Endothelial cell of umbilical vein (primary cell): ENCODE data around the gene MAP3K1. TPM values are rescaled to one million over a fixed set of nuclear protein-coding genes. Genes with fewer than 3 reads are reported as not detected.
"Not testable (repeated sequence)": the region's sequence is repeated elsewhere in the genome, so short reads cannot be mapped to it uniquely, and the experiment has no call there.

Experiments
- BruUV-seq: library from RNA; stranded (reverse); fragments of 400-500 nt; replicated peaks from 2 replicates; lab custom pipeline; 2021; lab: Mats Ljungman, UMichigan
- CTCF ChIA-PET: fragments of 300-600, 350-600 bp; sonication (Branson Sonifier 250); formaldehyde crosslinking; loops from one replicate; lab custom pipeline; 2021; ENCODE audit warnings: antibody characterized with exemption, inconsistent platforms; lab: Charles Lee
- POLR2A ChIA-PET: fragments of 300-600, 350-600 bp; sonication (Branson Sonifier 250); formaldehyde crosslinking; loops from one replicate; lab custom pipeline; 2021; ENCODE audit warnings: antibody characterized with exemption, inconsistent platforms; lab: Charles Lee
- DNase-seq: peaks from one replicate; pipeline ENCODE4 v3.0.0-alpha.2; 2011; ENCODE audit warnings: low read depth, low spot score
- FAIRE-seq: peaks from 2 replicates; lab custom pipeline; 2011; peaks lifted over from hg19 to GRCh38; lab: Jason Lieb, UNC
- H2AFZ ChIP-seq: 2 replicates; pipeline ENCODE4 v1.6.0; 2012; ENCODE audit warnings: low read depth, low read length, control low read depth, inconsistent platforms
- H3K27ac ChIP-seq: 2 replicates; pipeline ENCODE4 v1.5.1; 2011; ENCODE audit warnings: low read depth, mild to moderate bottlenecking, control low read depth, low read length, moderate library complexity; ENCODE audit not compliant: insufficient read depth
- H3K27me3 ChIP-seq, 2 experiments: 2 replicates each; pipeline versions ENCODE4 v1.6.0 to v1.6.1; 2011; ENCODE audit warnings: low read length in 2 of 2, mixed read lengths in 1 of 2; ENCODE audit not compliant: control insufficient read depth in 2 of 2, insufficient read depth in 2 of 2
- H3K36me3 ChIP-seq, 2 experiments: 2 replicates in 1 of 2; 3 replicates in 1 of 2; pipeline ENCODE4 v1.5.1; 2011; ENCODE audit warnings: low read length in 2 of 2, mild to moderate bottlenecking in 1 of 2, moderate library complexity in 1 of 2; ENCODE audit not compliant: control insufficient read depth in 2 of 2, insufficient read depth in 2 of 2; ENCODE audit errors: extremely low read depth in 1 of 2
- H3K4me1 ChIP-seq: 3 replicates; pipeline ENCODE4 v1.5.1; 2011; ENCODE audit warnings: mild to moderate bottlenecking, low read length; ENCODE audit not compliant: control insufficient read depth, insufficient read depth; ENCODE audit errors: extremely low read depth
- H3K4me2 ChIP-seq: 2 replicates; pipeline ENCODE4 v1.6.1; 2011; ENCODE audit warnings: low read length, control low read depth, mixed read lengths; ENCODE audit not compliant: insufficient read depth
- H3K4me3 ChIP-seq, 3 experiments: fragments of 200-600 bp in 1 of 3; sonication (generic), shearing (Covaris generic) in 1 of 3; replicated peaks in 1 of 3; 2 replicates each; pipeline ENCODE4 v1.5.1; 2011 to 2016; ENCODE audit warnings: control low read depth in 3 of 3, low read length in 3 of 3, mild to moderate bottlenecking in 2 of 3, inconsistent platforms in 1 of 3, low read depth in 1 of 3, moderate library complexity in 1 of 3; ENCODE audit not compliant: insufficient read depth in 1 of 3
- H3K79me2 ChIP-seq: 2 replicates; pipeline ENCODE4 v1.6.0; 2012; ENCODE audit warnings: low read length, inconsistent platforms; ENCODE audit not compliant: control insufficient read depth, insufficient read depth
- H3K9ac ChIP-seq: replicated peaks from 2 replicates; pipeline ENCODE3; 2011; ENCODE audit warnings: low read length, control low read depth; ENCODE audit not compliant: insufficient read depth; ENCODE audit errors: extremely low read depth
- H3K9me1 ChIP-seq: replicated peaks from 3 replicates; pipeline ENCODE4 v1.6.0; 2011; ENCODE audit warnings: mild to moderate bottlenecking, low read length; ENCODE audit not compliant: control insufficient read depth, insufficient read depth; ENCODE audit errors: extremely low read depth
- H3K9me3 ChIP-seq: replicated peaks from 2 replicates; pipeline ENCODE4 v1.5.1; 2012; ENCODE audit warnings: low read length, inconsistent platforms; ENCODE audit not compliant: control insufficient read depth, insufficient read depth
- H4K20me1 ChIP-seq: replicated peaks from 2 replicates; pipeline ENCODE3; 2011; ENCODE audit warnings: mild to moderate bottlenecking, low read length; ENCODE audit not compliant: control insufficient read depth, insufficient read depth; ENCODE audit errors: extremely low read depth
- CTCF ChIP-seq, 2 donors: IDR thresholded peaks; 1 replicate in 1 of 2; 2 replicates in 1 of 2; pipeline ENCODE4 v1.5.1; 2011; ENCODE audit warnings: low read length in 2 of 2, mild to moderate bottlenecking in 2 of 2, moderate library complexity in 2 of 2, control low read depth in 1 of 2, inconsistent platforms in 1 of 2, low read depth in 1 of 2; ENCODE audit not compliant: insufficient read depth in 1 of 2; ENCODE audit errors: extremely low read depth in 1 of 2
- EZH2 ChIP-seq: IDR thresholded peaks from 2 replicates; pipeline ENCODE4 v1.6.1; 2012; ENCODE audit warnings: borderline replicate concordance, low read depth, mild to moderate bottlenecking, moderate library complexity, low read length, inconsistent platforms; ENCODE audit not compliant: severe bottlenecking
- FOS ChIP-seq: IDR thresholded peaks from 2 replicates; pipeline ENCODE4 v1.6.1; 2011; ENCODE audit warnings: mild to moderate bottlenecking, low read length, moderate library complexity, borderline replicate concordance; ENCODE audit not compliant: insufficient read depth
- GATA2 ChIP-seq: IDR thresholded peaks from 2 replicates; pipeline ENCODE4 v1.7.0; 2011; ENCODE audit warnings: low read depth, mild to moderate bottlenecking, moderate library complexity, mixed read lengths, low read length; ENCODE audit not compliant: insufficient read length, insufficient read depth
- JUN ChIP-seq: IDR thresholded peaks from 2 replicates; pipeline ENCODE4 v1.6.1; 2011; ENCODE audit warnings: borderline replicate concordance, low read depth; ENCODE audit not compliant: insufficient read length, insufficient read depth
- MAX ChIP-seq: IDR thresholded peaks from 2 replicates; pipeline ENCODE4 v1.6.1; 2011; ENCODE audit not compliant: insufficient read depth, insufficient read length
- MYC ChIP-seq: IDR thresholded peaks from one replicate; pipeline ENCODE4 v1.6.1; 2011; ENCODE audit warnings: mild to moderate bottlenecking, low read depth, low read length
- POLR2A ChIP-seq: IDR thresholded peaks from 2 replicates; pipeline ENCODE4 v1.6.1; 2012; ENCODE audit warnings: low read depth, mild to moderate bottlenecking, control low read depth, low read length
- POLR2AphosphoS5 ChIP-seq: IDR thresholded peaks from 2 replicates; pipeline ENCODE4 v1.6.1; 2012; ENCODE audit warnings: low read depth, mild to moderate bottlenecking, control low read depth, low read length, moderate library complexity; ENCODE audit not compliant: insufficient read depth
- dilution Hi-C: fragments of 300-500 bp; cut with MboI; formaldehyde crosslinking; loops from one replicate; pipeline ENCODE4 v1.15.0; 2019; ENCODE audit warnings: low sequenced_read_pairs; ENCODE audit not compliant: extremely low pct_ligation_motif_present
- intact Hi-C: fragments of 100-400 bp; cut with micrococcal nuclease; formaldehyde crosslinking; loops from one replicate; pipeline ENCODE4 v1.10.0; 2022
- polyA plus RNA-seq, 4 experiments: library from polyadenylated mRNA; depleted of rRNA in 3 of 4; stranded (reverse) in 3 of 4; unstranded in 1 of 4; fragments of >200 nt; gene quantifications; 2 replicates each; pipeline versions ENCODE4 v1.2.1 to v1.2.3, GENCODE V29; 2011 to 2012; ENCODE audit warnings: missing spikeins in 1 of 4
- total RNA-seq: library from RNA; stranded (reverse); gene quantifications from 2 replicates; pipeline ENCODE4 v1.2.3, GENCODE V29; 2021

MAP3K1 gene
- total and polyA plus RNA-seq, 2 donors (not counting 3 experiments of a cell fraction or from before 2014, with no cell fraction given), result 5.7 to 14.4 TPM

DNA sequence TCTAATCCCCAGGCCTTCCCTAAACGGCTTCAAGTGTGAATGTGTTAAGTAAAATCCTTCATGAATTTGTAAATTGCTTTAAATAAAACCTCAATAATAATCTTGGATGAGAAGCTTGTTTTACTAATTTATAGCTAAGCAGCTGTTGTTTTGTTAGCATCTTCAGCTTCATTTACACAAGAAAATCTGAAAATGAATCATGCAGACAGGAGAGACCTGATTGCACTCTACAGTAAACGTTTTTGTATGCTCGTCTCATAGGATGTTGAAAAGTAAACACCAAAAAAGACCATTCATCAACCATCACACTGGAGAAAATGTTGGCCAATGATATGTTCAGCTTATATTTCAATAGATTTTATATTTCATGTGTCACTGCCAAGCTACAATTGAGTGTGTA is 40.4 kb upstream of the MAP3K1 start:
- H3K27me3 ChIP-seq, result peaks cover 0 to 2% of the 10 kb centered on the region in 2 experiments
- FAIRE-seq (no peak), DNase-seq (no peak)
- no peak overlapping the region for H3K9ac ChIP-seq
- no peaks in the 10 kb centered on the region for H3K79me2 ChIP-seq
- H2AFZ ChIP-seq, result no peak overlapping the region
- TF ChIP-seq GATA2, result no peak
- no peak for TF ChIP-seq CTCF (IDR thresholded peaks at IDR 0.05; ENCODE audit: extremely low read depth in 1 of 2, insufficient read depth in 1 of 2, low read depth in 1 of 2, low read length in 2 of 2)
- TF ChIP-seq MAX, result no peak
- no peak for TF ChIP-seq FOS
- no peak for TF ChIP-seq JUN
- TF ChIP-seq EZH2, result no peak
- no peak for TF ChIP-seq POLR2AphosphoS5
- no peak for TF ChIP-seq POLR2A
- TF ChIP-seq MYC, result no peak
- ChIA-PET POLR2A (no interaction called here), CTCF (interaction anchor here (1.0 kb wide), 1 partner anchor 14 kb away, joined by 4 read pairs; no protein-coding TSS in a partner anchor)
- H3K36me3 ChIP-seq, result no peaks in the 10 kb centered on the region
- H3K27ac ChIP-seq, result no peak overlapping the region
- no peaks in the 10 kb centered on the region for H3K4me1 ChIP-seq
- no peaks in the 10 kb centered on the region for H3K9me1 ChIP-seq
- no TSS peak for BruUV-seq
- no peak overlapping the region for H3K4me3 ChIP-seq
- H3K9me3 ChIP-seq, result no peaks in the 10 kb centered on the region
- H4K20me1 ChIP-seq, result no peaks in the 10 kb centered on the region
- dilution Hi-C loops, result no loop called here
- no peak overlapping the region for H3K4me2 ChIP-seq
- intact Hi-C loops, result no loop called here

- H3K4me3 ChIP-seq, H4K20me1 ChIP-seq, H3K9me1 ChIP-seq, H3K4me1 ChIP-seq, H3K9me3 ChIP-seq, H3K9ac ChIP-seq, H3K4me2 ChIP-seq, H3K27ac ChIP-seq, dilution Hi-C loops, DNase-seq, H3K36me3 ChIP-seq, POLR2A ChIA-PET, FAIRE-seq, H3K27me3 ChIP-seq, intact Hi-C loops, H2AFZ ChIP-seq, BruUV-seq, H3K79me2 ChIP-seq, CTCF ChIA-PET: not testable (repeated sequence)
Measured at GRCh38 chr5:56776212-56776846, 39.0 kb upstream of the MAP3K1 start.
